HL-60 (cell line): ENCODE measurements around the gene ITPKC.

Experiments
- DNase-seq, 2 experiments: peaks; one replicate each; pipeline ENCODE4 v3.0.0-alpha.2; 2010 to 2020; ENCODE audit warnings: low read depth in 1 of 2, low spot score in 1 of 2
- H3K27ac ChIP-seq: fragments of 250-450 bp; sonication (Bioruptor Pico); replicated peaks from 2 replicates; pipeline ENCODE4 v1.5.1; 2020; ENCODE audit warnings: mild to moderate bottlenecking, moderate library complexity
- H3K27me3 ChIP-seq: fragments of 250-450 bp; sonication (Bioruptor Pico); 2 replicates; pipeline ENCODE4 v1.5.1; 2021; ENCODE audit warnings: mild to moderate bottlenecking, moderate library complexity; ENCODE audit not compliant: insufficient read depth, poor library complexity, severe bottlenecking
- H3K4me3 ChIP-seq: replicated peaks from 2 replicates; pipeline ENCODE4 v1.5.1; 2011; ENCODE audit warnings: mild to moderate bottlenecking, control low read depth, low read length; ENCODE audit not compliant: insufficient read depth
- GABPA ChIP-seq: IDR thresholded peaks from 2 replicates; pipeline ENCODE4 v1.6.1; 2012; ENCODE audit warnings: low read depth
- POLR2AphosphoS5 ChIP-seq: IDR thresholded peaks from 2 replicates; pipeline ENCODE4 v1.6.1; 2012; ENCODE audit warnings: low read depth
- SPI1 ChIP-seq: IDR thresholded peaks from 2 replicates; pipeline ENCODE4 v1.6.1; 2012; ENCODE audit warnings: low read depth, mild to moderate bottlenecking, borderline replicate concordance
- TF ChIP-seq, protein P1 (sequence below): IDR thresholded peaks from 2 replicates; pipeline ENCODE4 v1.6.1; 2012; ENCODE audit warnings: low read depth; ENCODE audit not compliant: insufficient replicate concordance
- TF ChIP-seq, protein P2 (sequence below): IDR thresholded peaks from one replicate; pipeline ENCODE4 v1.5.1; 2011; ENCODE audit warnings: low read length, control low read depth, inconsistent platforms; ENCODE audit not compliant: insufficient read depth

ITPKC gene

DNA sequence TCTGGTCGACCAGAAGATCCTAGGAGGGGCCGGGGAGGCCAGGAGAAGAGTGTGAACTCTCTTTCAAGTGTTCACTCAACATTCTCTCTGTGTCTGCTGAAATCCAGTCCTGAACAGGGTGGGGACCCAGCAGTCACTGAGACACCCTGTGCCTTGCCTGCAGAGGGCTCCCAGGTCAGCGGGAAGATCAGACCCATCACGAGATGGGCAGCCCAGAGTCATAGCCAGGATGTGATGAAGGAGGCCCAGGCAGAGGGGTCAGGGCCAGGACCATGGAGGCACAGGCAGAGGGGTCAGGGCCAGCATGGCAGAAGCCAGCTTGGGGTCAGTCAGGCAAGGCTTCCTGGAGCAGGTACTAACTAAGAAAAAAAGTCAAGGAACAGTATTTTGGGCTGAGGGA is 35.9 kb upstream of the ITPKC start:
- no peak overlapping the region for H3K27ac ChIP-seq
- H3K27me3 ChIP-seq, result no peaks in the 10 kb centered on the region
- TF ChIP-seq, protein P1, sequence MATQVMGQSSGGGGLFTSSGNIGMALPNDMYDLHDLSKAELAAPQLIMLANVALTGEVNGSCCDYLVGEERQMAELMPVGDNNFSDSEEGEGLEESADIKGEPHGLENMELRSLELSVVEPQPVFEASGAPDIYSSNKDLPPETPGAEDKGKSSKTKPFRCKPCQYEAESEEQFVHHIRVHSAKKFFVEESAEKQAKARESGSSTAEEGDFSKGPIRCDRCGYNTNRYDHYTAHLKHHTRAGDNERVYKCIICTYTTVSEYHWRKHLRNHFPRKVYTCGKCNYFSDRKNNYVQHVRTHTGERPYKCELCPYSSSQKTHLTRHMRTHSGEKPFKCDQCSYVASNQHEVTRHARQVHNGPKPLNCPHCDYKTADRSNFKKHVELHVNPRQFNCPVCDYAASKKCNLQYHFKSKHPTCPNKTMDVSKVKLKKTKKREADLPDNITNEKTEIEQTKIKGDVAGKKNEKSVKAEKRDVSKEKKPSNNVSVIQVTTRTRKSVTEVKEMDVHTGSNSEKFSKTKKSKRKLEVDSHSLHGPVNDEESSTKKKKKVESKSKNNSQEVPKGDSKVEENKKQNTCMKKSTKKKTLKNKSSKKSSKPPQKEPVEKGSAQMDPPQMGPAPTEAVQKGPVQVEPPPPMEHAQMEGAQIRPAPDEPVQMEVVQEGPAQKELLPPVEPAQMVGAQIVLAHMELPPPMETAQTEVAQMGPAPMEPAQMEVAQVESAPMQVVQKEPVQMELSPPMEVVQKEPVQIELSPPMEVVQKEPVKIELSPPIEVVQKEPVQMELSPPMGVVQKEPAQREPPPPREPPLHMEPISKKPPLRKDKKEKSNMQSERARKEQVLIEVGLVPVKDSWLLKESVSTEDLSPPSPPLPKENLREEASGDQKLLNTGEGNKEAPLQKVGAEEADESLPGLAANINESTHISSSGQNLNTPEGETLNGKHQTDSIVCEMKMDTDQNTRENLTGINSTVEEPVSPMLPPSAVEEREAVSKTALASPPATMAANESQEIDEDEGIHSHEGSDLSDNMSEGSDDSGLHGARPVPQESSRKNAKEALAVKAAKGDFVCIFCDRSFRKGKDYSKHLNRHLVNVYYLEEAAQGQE, result no peak
- no peak for DNase-seq
- H3K4me3 ChIP-seq, result no peak overlapping the region

DNA sequence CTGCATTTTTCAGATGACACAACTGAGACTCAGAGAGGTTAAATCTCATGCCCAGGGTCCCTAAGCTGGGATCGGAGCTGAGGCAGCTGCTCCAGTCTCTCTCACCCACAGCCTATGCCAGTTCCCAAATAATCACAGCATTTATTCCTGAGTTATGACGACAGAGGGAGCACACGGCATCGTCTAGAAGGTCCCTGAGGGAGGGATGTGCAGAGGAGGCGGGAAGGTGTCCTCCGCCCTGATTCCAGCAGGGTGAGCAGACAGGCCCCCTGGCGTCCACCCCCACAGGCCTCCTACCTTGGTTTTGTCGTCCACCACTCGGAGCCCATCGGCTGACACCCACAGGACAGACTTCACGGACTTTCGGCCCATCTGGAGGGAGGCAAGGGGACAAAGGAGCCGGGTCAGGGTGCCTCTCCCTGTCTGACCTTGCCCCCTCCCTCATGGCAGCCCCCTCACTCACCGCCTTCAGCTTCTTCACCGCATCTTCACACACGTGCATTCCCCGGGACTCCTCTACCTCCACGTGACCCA is 34.4 kb upstream of the ITPKC start:
- Histone ChIP-seq H3K27ac (no peak overlapping the region), H3K4me3 (no peak overlapping the region), H3K27me3 (no peaks in the 10 kb centered on the region)
- no peak for DNase-seq
- TF ChIP-seq POLR2AphosphoS5 (no peak), GABPA (no peak), SPI1 (no peak)
- TF ChIP-seq, protein P2, sequence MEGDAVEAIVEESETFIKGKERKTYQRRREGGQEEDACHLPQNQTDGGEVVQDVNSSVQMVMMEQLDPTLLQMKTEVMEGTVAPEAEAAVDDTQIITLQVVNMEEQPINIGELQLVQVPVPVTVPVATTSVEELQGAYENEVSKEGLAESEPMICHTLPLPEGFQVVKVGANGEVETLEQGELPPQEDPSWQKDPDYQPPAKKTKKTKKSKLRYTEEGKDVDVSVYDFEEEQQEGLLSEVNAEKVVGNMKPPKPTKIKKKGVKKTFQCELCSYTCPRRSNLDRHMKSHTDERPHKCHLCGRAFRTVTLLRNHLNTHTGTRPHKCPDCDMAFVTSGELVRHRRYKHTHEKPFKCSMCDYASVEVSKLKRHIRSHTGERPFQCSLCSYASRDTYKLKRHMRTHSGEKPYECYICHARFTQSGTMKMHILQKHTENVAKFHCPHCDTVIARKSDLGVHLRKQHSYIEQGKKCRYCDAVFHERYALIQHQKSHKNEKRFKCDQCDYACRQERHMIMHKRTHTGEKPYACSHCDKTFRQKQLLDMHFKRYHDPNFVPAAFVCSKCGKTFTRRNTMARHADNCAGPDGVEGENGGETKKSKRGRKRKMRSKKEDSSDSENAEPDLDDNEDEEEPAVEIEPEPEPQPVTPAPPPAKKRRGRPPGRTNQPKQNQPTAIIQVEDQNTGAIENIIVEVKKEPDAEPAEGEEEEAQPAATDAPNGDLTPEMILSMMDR, result no peak
- TF ChIP-seq, protein P1, result no peak

DNA sequence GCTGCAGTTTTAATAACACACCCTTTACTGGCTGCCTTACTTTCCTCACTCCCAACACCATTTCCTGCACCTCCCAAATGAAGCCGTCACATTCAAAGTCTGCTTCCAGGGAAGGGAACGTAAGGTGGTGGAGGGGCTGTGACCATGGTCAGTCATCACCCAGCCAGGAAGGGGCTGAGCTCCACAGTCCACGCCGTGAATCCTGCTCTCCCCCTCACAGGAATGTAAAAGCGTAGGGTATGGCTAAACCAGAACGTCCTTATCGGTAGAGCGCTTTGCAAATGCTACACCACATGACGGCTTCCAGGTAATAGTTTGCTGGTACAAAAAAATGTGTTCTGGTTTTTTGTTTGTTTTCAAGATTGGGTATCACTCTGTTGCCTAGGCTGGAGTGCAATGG is 33.5 kb upstream of the ITPKC start:
- no peak overlapping the region for H3K27ac ChIP-seq
- H3K4me3 ChIP-seq, result no peak overlapping the region
- DNase-seq, result no peak
- no peaks in the 10 kb centered on the region for H3K27me3 ChIP-seq
- TF ChIP-seq SPI1 (no peak), POLR2AphosphoS5 (no peak), GABPA (no peak)
- TF ChIP-seq, protein P2, result no peak
- TF ChIP-seq, protein P1, result no peak

- DNase-seq, result no peak
- TF ChIP-seq, protein P2, result no peak
- TF ChIP-seq SPI1, result no peak
- TF ChIP-seq, protein P1, result no peak
- no peak for TF ChIP-seq GABPA
- no peak overlapping the region for H3K4me3 ChIP-seq
- no peaks in the 10 kb centered on the region for H3K27me3 ChIP-seq
- no peak overlapping the region for H3K27ac ChIP-seq
Observed at GRCh38 chr19:40684280-40684679, 32.6 kb upstream of the ITPKC start.
